ENCODE data around the gene USP9X.

Gene USP9X

DNA sequence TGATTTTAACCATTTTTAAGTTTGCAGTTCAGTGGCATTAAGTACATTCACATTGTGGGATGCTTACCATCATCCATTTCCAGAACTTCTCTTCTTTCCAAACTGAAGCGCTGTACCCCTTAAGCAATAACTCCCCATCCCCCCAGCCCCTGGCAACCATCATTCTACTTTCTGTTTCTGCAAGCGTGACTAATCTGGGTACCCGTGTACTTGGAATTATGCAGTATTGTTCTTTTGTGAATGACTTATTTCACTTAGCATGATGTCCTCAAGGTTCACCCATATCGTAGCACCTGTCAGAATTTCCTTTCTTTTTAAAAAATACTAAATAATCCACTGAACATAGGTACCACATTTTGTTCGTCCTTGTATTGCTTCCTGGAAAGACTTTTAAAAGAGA lies 32.9 kb downstream of the USP9X start:
- ATAC-seq = no peak
- TF ChIP-seq BACH2 (CRISPR knock-in tag; IDR thresholded peaks at IDR 0.05; ENCODE audit: borderline replicate concordance) (no peak), ARNTL (CRISPR knock-in tag; IDR thresholded peaks at IDR 0.05; ENCODE audit: borderline replicate concordance, low read depth) (no peak), CSDC2 (CRISPR knock-in tag; IDR thresholded peaks at IDR 0.05) (no peak), ISL1 (CRISPR knock-in tag; IDR thresholded peaks at IDR 0.05) (no peak), GLIS3 (CRISPR knock-in tag; IDR thresholded peaks at IDR 0.05) (no peak)
- TF ChIP-seq, protein P1, sequence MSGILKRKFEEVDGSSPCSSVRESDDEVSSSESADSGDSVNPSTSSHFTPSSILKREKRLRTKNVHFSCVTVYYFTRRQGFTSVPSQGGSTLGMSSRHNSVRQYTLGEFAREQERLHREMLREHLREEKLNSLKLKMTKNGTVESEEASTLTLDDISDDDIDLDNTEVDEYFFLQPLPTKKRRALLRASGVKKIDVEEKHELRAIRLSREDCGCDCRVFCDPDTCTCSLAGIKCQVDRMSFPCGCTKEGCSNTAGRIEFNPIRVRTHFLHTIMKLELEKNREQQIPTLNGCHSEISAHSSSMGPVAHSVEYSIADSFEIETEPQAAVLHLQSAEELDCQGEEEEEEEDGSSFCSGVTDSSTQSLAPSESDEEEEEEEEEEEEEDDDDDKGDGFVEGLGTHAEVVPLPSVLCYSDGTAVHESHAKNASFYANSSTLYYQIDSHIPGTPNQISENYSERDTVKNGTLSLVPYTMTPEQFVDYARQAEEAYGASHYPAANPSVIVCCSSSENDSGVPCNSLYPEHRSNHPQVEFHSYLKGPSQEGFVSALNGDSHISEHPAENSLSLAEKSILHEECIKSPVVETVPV (CRISPR knock-in tag; IDR thresholded peaks at IDR 0.05) = no peak

DNA sequence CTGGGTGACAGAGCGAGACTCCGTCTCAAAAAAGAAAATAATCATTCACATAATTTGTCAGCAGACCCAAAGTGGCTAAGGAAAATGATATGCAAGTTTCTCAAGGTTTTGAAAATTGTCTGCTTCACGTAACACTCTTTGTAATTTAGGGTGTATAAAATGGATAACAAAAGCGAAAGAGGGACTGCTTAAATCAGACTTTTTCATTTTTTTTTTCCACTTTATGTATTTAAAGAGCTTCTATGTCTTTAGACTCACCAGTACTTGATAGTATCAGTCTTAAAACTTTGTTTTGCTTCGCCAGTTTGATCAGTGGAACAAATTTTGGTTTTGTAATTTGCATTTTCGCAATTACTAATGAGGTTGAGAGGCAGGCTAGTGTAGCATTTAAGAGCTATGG lies 34.6 kb downstream of the USP9X start:
- TF ChIP-seq TOX (CRISPR knock-in tag; IDR thresholded peaks at IDR 0.05; ENCODE audit: borderline replicate concordance) = no peak
- TF ChIP-seq GLIS3 (CRISPR knock-in tag; IDR thresholded peaks at IDR 0.05) = no peak
- TF ChIP-seq RARB (CRISPR knock-in tag; IDR thresholded peaks at IDR 0.05) = no peak
- no peak for ATAC-seq

DNA sequence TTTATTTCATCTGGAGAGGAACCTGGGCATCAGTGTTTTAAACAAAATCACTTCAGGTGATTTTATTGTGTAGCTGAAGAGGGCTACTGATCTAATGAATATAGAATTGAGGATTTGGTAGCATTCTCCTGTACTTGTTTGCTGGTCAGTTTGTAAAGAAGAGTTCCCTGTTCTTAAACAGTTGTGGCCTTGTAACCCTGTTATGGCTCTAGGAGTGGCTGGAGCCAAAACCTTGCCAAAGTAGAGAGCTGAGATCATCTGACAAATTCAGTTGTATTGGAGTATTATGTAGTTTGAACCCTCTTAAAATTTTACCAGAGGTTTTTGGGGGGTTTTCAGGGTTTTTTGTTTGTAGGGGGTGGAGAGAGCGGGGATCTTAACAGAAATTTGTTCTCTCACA lies 36.5 kb downstream of the USP9X start:
- no peak for ATAC-seq
- TF ChIP-seq GLIS3 (CRISPR knock-in tag; IDR thresholded peaks at IDR 0.05) = no peak
- no peak for TF ChIP-seq ARNTL (CRISPR knock-in tag; IDR thresholded peaks at IDR 0.05; ENCODE audit: borderline replicate concordance, low read depth)
- no peak for TF ChIP-seq ISL1 (CRISPR knock-in tag; IDR thresholded peaks at IDR 0.05)
- no peak for TF ChIP-seq OSR1 (CRISPR knock-in tag; IDR thresholded peaks at IDR 0.05)
- no peak for TF ChIP-seq TSHZ2 (CRISPR knock-in tag; IDR thresholded peaks at IDR 0.05)
- no peak for TF ChIP-seq TOX (CRISPR knock-in tag; IDR thresholded peaks at IDR 0.05; ENCODE audit: borderline replicate concordance)
- TF ChIP-seq RARB (CRISPR knock-in tag; IDR thresholded peaks at IDR 0.05) = no peak
- no peak for TF ChIP-seq POU6F1 (CRISPR knock-in tag; IDR thresholded peaks at IDR 0.05; ENCODE audit: borderline replicate concordance, low read depth)
- TF ChIP-seq, protein P1 (CRISPR knock-in tag; IDR thresholded peaks at IDR 0.05) = no peak
- TF ChIP-seq ZNF565 (CRISPR knock-in tag; conservative IDR thresholded peaks at IDR 0.05; ENCODE audit: low read depth) = no peak
- no peak for TF ChIP-seq BACH2 (CRISPR knock-in tag; IDR thresholded peaks at IDR 0.05; ENCODE audit: borderline replicate concordance)

GRCh38 chrX:41122664-41123257 lies 37.5 kb downstream of the USP9X start:
- TF ChIP-seq PPARA (CRISPR knock-in tag; IDR thresholded peaks at IDR 0.05; ENCODE audit: borderline replicate concordance) (no peak), TSHZ2 (CRISPR knock-in tag; IDR thresholded peaks at IDR 0.05) (no peak), RARB (CRISPR knock-in tag; IDR thresholded peaks at IDR 0.05) (no peak), ZNF70 (CRISPR knock-in tag; IDR thresholded peaks at IDR 0.05) (no peak), TOX (CRISPR knock-in tag; IDR thresholded peaks at IDR 0.05; ENCODE audit: borderline replicate concordance) (no peak), ESRRG (CRISPR knock-in tag; IDR thresholded peaks at IDR 0.05) (no peak), POU6F1 (CRISPR knock-in tag; IDR thresholded peaks at IDR 0.05; ENCODE audit: borderline replicate concordance, low read depth) (no peak), ZFP30 (CRISPR knock-in tag; IDR thresholded peaks at IDR 0.05) (no peak), SNAI2 (CRISPR knock-in tag; IDR thresholded peaks at IDR 0.05) (no peak)
- TF ChIP-seq, protein P2, sequence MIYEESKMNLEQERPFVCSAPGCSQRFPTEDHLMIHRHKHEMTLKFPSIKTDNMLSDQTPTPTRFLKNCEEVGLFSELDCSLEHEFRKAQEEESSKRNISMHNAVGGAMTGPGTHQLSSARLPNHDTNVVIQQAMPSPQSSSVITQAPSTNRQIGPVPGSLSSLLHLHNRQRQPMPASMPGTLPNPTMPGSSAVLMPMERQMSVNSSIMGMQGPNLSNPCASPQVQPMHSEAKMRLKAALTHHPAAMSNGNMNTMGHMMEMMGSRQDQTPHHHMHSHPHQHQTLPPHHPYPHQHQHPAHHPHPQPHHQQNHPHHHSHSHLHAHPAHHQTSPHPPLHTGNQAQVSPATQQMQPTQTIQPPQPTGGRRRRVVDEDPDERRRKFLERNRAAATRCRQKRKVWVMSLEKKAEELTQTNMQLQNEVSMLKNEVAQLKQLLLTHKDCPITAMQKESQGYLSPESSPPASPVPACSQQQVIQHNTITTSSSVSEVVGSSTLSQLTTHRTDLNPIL (CRISPR knock-in tag; IDR thresholded peaks at IDR 0.05; ENCODE audit: low read depth) = no peak
- TF ChIP-seq, protein P1 (CRISPR knock-in tag; IDR thresholded peaks at IDR 0.05) = no peak

More at GRCh38 chrX:41122664-41123257, 37.5 kb downstream of the USP9X start:
- ATAC-seq = peak; percentile 30; the same call in 1 of the 3 replicates

All from SK-N-SH treated with all-trans-retinoic acid at 6 μM for 48 hours (cell line).